ENCODE results near the gene ZNF443.
A peak's percentile ranks its signal among the peaks of the same experiment; 100 is the strongest.
"Not testable (repeated sequence)": the region's sequence is repeated elsewhere in the genome, so short reads cannot be mapped to it uniquely, and the experiment has no call there.

The ZNF443 gene

DNA sequence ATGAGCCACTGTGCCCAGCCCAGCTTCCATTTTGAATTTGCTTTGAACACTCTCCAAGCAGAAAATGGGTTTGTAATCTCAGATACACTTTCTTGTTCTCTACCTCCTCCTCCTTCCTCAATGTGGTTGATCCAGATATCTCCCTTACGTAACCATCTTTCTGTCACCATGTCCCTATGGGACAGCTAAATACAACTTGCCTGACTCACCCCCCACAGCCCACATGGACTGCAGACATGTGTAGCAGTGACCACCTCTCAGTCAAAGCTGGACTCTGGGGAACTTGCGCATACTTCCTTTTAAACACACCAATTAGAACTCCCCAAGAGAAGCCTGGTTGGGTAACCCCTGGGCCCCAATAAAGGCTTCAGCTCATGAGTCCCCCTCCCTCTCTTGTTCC is 28.9 kb downstream of the ZNF443 start:
- DNase-seq = no peak

DNA sequence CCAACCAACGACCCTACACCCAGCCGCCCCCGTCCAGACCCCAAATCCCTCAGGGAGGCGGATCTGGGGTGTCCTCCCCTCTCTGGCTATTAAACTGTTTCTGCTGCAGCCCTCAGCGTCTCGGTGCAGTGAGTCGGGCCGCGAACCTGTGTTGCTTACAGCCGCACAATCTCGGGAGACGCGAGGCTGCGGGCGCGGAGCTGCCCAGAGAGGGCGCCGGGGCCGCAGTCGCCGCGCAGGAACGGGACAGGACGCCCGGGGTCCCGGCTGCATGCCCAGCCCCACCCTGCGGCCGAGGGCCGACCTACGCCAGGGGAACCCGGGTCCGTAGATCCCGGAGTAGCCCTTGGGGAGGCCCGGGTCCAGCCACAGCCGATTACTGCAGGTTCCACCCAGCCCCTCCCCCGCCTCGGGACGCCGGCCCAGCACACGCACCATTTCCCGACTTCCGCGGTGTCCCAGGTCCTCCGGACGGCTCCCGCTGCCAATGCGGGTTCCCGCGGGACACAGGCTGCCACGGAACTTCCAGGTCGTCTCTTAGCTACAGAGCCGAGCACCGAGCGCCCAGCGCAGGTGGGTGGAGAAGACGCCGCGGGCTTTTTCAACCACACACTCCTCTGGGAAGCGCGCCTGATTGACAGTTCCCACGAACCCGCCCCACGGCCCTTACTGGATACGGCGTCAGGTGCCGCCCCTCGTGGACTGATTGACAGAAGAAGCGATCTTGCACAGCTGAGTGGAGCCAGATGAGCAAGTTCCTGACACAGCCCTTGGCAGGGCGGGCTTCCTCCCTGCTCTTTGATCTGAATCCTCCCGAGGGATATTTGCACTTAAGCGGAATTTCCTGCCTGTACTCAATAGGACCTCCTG is 40.0 kb downstream of the ZNF443 start, which contains the start of gene ZNF799:
TSS of gene ZNF799 (minus strand) at position 639 of the 870 bp plus-strand sequence. CDS start at position 438, 201 bp downstream.
- peak; percentile 88 to 93 for DNase-seq

DNA sequence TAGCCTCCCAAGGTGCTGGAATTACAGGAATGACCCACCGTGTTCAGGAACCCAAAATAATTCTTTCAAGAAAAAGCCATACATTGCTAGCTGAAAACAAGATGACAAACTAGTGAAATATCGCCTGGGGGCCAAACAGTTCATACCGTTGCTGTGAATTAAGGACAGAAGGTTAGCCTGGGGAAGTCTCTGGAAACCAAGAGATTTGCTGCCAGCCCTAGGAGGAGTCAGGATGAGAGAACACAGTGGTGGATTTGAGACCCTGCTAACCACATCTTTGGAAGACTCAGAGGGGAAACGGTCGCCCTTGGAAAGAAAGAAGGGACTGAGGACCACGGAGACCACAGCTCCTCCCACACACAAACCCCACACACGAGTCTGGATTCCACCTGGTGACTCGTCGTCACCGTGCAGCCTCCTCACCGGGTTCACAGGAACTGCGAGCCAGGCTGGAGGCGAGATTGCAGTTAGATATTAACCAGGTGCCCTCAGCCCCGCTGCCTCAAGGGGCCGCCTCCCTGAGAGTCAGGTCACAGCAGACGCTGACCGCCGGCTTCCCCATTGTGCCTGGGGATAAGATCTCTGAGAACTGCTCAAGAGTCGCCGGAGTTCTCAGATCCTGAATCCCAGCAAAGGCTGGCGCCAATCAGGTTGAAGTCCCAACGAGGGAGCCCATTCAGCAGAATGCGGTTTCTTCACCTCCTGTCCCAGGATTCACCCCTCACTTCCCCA is 40.8 kb downstream of the ZNF443 start:
- not testable (repeated sequence) for DNase-seq

DNA sequence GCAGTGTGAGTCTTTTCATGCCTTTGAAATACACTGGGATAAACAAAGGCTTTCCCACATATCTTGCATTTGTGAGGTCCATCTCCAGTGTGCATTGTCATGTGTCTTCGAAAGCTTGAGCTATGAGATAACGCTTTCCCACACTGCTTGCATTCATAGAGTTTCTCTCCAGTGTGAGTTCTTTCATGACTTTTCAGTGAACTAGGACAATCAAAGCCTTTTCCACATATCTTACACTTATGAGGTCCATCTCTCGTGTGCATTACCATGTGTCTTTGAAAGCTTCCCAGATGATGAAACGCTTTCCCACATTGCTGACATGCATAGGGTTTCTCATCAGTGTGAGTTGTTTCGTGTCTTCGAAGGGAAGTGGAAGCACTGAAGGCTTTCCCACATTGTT is 49.7 kb downstream of the ZNF443 start:
- DNase-seq = not testable (repeated sequence)

DNA sequence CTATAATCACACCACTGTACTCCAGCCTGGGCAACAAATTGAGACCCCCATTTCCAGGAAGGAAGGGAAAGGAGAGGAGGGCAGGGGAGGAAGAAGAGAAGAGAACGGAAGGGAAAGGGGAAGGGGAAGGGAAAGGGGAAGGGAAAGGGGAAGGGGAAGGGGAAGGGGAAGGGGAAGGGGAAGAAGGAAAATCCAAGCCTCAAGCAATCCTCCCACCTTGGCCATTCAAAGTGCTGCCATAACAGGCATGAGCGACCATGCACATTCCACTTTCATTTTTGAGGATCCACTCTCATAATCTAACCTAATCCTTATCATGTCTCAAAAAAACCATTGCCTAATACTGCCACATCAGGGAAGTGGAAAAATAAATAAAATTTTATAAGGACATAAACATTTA is 54.5 kb downstream of the ZNF443 start:
- not testable (repeated sequence) for DNase-seq

DNA sequence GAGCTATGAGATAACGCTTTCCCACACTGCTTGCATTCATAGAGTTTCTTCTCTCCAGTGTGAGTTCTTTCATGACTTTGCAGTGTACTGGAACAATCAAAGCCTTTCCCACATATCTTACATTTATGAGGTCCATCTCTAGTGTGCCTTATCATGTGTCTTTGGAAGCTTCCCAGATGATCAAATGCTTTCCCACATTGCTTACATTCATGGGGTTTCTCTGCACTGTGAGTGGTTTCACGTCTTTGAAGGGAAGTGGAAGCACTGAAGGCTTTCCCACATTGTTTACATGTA is 60.4 kb downstream of the ZNF443 start:
- no peak for DNase-seq

DNA sequence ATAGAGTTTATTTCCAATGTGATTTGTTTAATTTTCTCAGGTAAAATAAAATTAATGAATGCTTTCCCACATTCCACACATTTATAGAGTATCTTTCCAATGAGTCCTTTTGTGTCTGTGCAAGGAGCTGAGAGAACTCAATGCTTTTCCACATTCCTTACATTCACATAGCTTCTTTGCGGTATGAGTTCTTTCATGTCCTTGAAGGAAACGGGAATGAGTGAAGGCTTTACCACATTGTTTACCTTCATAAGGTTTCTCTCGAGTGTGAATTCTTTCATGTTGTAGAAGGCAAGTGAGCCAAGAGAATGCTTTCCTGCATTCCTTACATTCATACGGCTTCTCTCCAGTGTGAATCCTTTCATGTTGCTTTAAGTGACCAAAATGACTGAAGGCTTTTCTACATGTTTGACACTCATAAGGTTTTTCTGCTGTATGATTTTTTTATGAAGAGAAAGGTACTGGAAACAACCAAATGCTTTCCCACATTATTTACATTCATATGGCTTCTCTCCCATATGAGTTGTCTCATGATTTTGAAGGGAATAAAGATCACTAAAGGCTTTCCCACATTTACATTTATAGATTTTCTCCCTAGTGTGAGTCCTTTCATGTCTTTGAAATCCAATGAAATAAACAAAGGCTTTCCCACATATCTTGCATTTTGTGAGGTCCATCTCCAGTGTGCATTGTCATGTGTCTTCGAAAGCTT is 60.9 kb downstream of the ZNF443 start:
- no peak for DNase-seq

Measured in cerebellar nuclear complex (tissue), 1 donor.